Measurements from ENCODE around the gene FBXO47.

The FBXO47 gene

DNA sequence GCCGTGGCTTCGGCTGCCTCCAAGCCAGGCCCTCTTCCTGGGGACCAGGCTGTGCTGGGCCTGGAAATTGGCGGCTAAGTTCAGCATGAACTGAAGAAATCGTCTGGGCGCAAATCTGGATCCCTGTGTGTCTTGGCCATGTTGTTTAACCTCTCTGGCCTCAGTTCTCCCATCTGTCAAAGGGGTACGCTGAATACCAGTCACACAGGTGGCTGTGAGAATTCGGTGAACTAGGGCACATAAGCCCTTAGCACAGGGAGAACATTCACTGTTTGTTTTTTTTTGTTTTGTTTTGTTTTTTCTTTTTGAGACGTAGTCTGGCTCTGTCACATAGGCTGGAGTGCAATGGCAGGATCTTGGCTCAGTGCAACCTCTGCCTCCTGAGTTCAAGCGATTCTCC, 78.4 kb downstream of the FBXO47 start:
- TF ChIP-seq, protein P1, sequence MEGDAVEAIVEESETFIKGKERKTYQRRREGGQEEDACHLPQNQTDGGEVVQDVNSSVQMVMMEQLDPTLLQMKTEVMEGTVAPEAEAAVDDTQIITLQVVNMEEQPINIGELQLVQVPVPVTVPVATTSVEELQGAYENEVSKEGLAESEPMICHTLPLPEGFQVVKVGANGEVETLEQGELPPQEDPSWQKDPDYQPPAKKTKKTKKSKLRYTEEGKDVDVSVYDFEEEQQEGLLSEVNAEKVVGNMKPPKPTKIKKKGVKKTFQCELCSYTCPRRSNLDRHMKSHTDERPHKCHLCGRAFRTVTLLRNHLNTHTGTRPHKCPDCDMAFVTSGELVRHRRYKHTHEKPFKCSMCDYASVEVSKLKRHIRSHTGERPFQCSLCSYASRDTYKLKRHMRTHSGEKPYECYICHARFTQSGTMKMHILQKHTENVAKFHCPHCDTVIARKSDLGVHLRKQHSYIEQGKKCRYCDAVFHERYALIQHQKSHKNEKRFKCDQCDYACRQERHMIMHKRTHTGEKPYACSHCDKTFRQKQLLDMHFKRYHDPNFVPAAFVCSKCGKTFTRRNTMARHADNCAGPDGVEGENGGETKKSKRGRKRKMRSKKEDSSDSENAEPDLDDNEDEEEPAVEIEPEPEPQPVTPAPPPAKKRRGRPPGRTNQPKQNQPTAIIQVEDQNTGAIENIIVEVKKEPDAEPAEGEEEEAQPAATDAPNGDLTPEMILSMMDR (conservative IDR thresholded peaks at IDR 0.05; ENCODE audit: low read length), result no peak
- no peak for DNase-seq (ENCODE audit: low read depth)
- no peak overlapping the region for H3K4me3 ChIP-seq (ENCODE audit: low read length)

- no peak overlapping the region for H3K4me3 ChIP-seq (ENCODE audit: low read length)
- DNase-seq (ENCODE audit: low read depth), result no peak
- TF ChIP-seq, protein P1 (conservative IDR thresholded peaks at IDR 0.05; ENCODE audit: low read length), result no peak
These were observed 80.6 kb downstream of the FBXO47 start for GRCh38 chr17:38886643-38887010.
